Neural cell (in vitro differentiated cells): ENCODE results near the gene CD164. TPM values are rescaled to one million over a fixed set of nuclear protein-coding genes. Genes with fewer than 3 reads are reported as not detected.

Source experiments
- H2AFZ ChIP-seq: fragments of 200-600, 300-800 bp; sonication (generic), shearing (Covaris generic); 2 replicates; pipeline ENCODE4 v1.6.0; 2014; ENCODE audit warnings: low read depth, mild to moderate bottlenecking, antibody characterized with exemption, low read length, moderate library complexity
- H3F3A ChIP-seq: fragments of 200-600 bp; shearing (Covaris generic); 2 replicates; pipeline ENCODE4 v1.6.1; 2016; ENCODE audit warnings: mild to moderate bottlenecking, moderate library complexity, mixed read lengths, antibody characterized with exemption, low read length; ENCODE audit not compliant: insufficient read depth, poor library complexity, severe bottlenecking
- H3K27ac ChIP-seq: fragments of 200-600, 300-800 bp; sonication (generic), shearing (Covaris generic); 2 replicates; pipeline ENCODE4 v1.5.1; 2014; ENCODE audit warnings: mild to moderate bottlenecking, low read length, moderate library complexity
- H3K27me3 ChIP-seq: fragments of 300-800, 200-600 bp; sonication (generic), shearing (Covaris generic); 2 replicates; pipeline ENCODE4 v1.6.0; 2014; ENCODE audit warnings: mild to moderate bottlenecking, low read depth, low read length, moderate library complexity; ENCODE audit not compliant: insufficient read depth
- H3K36me3 ChIP-seq: fragments of 300-800, 200-600 bp; sonication (generic), shearing (Covaris generic); 2 replicates; pipeline ENCODE4 v1.5.1; 2014; ENCODE audit warnings: mild to moderate bottlenecking, antibody characterized with exemption, low read length, moderate library complexity; ENCODE audit not compliant: insufficient read depth
- H3K4me2 ChIP-seq: fragments of 300-800, 200-600 bp; sonication (generic), shearing (Covaris generic); 2 replicates; pipeline ENCODE4 v1.6.0; 2014; ENCODE audit warnings: mild to moderate bottlenecking, low read length
- H3K4me3 ChIP-seq: fragments of 300-800, 200-600 bp; sonication (generic), shearing (Covaris generic); 2 replicates; pipeline ENCODE4 v1.5.1; 2014; ENCODE audit warnings: mild to moderate bottlenecking, low read length, moderate library complexity
- H3K79me2 ChIP-seq: fragments of 200-600 bp; shearing (Covaris generic); replicated peaks from 2 replicates; pipeline ENCODE4 v1.6.0; 2014; ENCODE audit warnings: mild to moderate bottlenecking, low read length, moderate library complexity; ENCODE audit not compliant: insufficient read depth
- H3K9ac ChIP-seq: fragments of 300-800, 200-600 bp; sonication (generic), shearing (Covaris generic); 2 replicates; pipeline ENCODE4 v1.6.1; 2016; ENCODE audit warnings: mild to moderate bottlenecking, low read length, mixed read lengths
- H3K9me2 ChIP-seq: fragments of 200-600 bp; shearing (Covaris generic); 2 replicates; pipeline ENCODE4 v1.6.1; 2016; ENCODE audit warnings: mild to moderate bottlenecking, low read length, mixed read lengths; ENCODE audit not compliant: insufficient read depth
- H3K9me3 ChIP-seq: fragments of 200-600, 300-800 bp; sonication (generic), shearing (Covaris generic); 2 replicates; pipeline ENCODE4 v1.6.1; 2016; ENCODE audit warnings: mild to moderate bottlenecking, mixed run types, low read length, moderate library complexity, mixed read lengths
- H4K20me1 ChIP-seq: fragments of 200-600 bp; shearing (Covaris generic); 2 replicates; pipeline ENCODE4 v1.6.1; 2016; ENCODE audit warnings: mild to moderate bottlenecking, mixed run types; ENCODE audit not compliant: insufficient read depth
- EP300 ChIP-seq: fragments of 450-650 bp; conservative IDR thresholded peaks from 2 replicates; pipeline ENCODE4 v1.6.1; 2014; ENCODE audit warnings: antibody characterized with exemption, mild to moderate bottlenecking, moderate library complexity; ENCODE audit not compliant: poor library complexity, severe bottlenecking
- EZH2 ChIP-seq: fragments of 200-600, 300-800 bp; shearing (Covaris generic), sonication (generic); IDR thresholded peaks from 2 replicates; pipeline ENCODE4 v1.6.1; 2014; ENCODE audit warnings: antibody characterized with exemption, low read length, borderline replicate concordance, mild to moderate bottlenecking; ENCODE audit not compliant: insufficient read depth, poor library complexity, severe bottlenecking
- MXI1 ChIP-seq: fragments of 450-650 bp; conservative IDR thresholded peaks from 2 replicates; pipeline ENCODE4 v1.6.1; 2014; ENCODE audit warnings: antibody characterized with exemption, mild to moderate bottlenecking; ENCODE audit not compliant: poor library complexity, severe bottlenecking
- POLR2AphosphoS5 ChIP-seq: IDR thresholded peaks from 2 replicates; pipeline ENCODE4 v1.6.1; 2012
- RAD21 ChIP-seq: fragments of 450-650 bp; conservative IDR thresholded peaks from 2 replicates; pipeline ENCODE4 v1.6.1; 2014; ENCODE audit warnings: antibody characterized with exemption, mild to moderate bottlenecking, moderate library complexity
- SMC3 ChIP-seq: fragments of 450-650 bp; conservative IDR thresholded peaks from 2 replicates; pipeline ENCODE4 v1.6.1; 2014; ENCODE audit warnings: antibody characterized with exemption, mild to moderate bottlenecking, moderate library complexity; ENCODE audit not compliant: poor library complexity
- TAF1 ChIP-seq: IDR thresholded peaks from 2 replicates; pipeline ENCODE4 v1.6.1; 2012; ENCODE audit warnings: low read depth
- polyA plus RNA-seq: library from polyadenylated mRNA; depleted of rRNA; stranded (reverse); fragments of >200 nt; gene quantifications from 2 replicates; pipeline ENCODE4 v1.2.3, GENCODE V29; 2014
- TF ChIP-seq, protein P1 (sequence below): IDR thresholded peaks from 2 replicates; pipeline ENCODE4 v1.6.1; 2012; ENCODE audit warnings: borderline replicate concordance
- TF ChIP-seq, protein P2 (sequence below): fragments of 450-650 bp; IDR thresholded peaks from 2 replicates; pipeline ENCODE4 v1.5.1; 2014; ENCODE audit warnings: antibody characterized with exemption, mild to moderate bottlenecking, moderate library complexity; ENCODE audit not compliant: poor library complexity, severe bottlenecking

CD164 gene
- polyA plus RNA-seq, 1 donor from 2014 or later: 42.6 TPM

DNA sequence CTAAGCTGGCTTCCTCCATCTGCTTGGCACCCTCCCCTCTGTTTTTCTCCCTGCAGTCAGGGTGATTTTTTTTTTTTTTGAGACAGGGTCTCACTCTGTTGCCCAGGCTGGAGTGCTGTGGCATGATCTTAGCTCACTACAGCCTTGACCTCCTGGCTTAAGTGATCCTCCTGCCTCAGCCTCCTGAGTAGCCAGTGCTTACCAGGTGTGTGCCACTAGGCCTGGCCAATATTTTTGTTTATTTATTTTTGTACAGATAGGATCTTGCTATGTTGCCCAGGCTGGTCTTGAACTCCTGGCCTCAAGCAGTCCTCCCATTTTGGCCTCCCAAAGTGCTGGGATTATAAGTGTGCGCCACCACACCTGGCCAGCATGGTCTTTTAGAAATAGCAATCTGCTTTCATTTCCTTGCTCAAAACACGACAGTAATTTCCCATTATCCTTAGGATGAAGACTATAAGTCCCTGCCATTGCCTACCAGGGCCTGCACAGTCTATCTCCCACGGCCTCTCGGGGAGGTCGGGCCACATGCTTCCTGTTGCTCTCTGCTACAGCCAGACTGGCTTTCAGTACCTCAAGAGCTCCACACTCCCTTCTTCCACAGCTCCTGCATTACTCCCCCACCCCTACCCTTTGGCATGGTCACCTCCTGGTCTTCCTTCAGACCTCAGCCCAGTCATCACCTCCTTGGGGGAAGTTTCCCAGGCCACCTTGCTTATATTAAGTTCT, 11.1 kb upstream of the CD164 start:
- no peaks in the 10 kb centered on the region for H3K9me3 ChIP-seq
- no peak overlapping the region for H3K4me3 ChIP-seq
- H3K36me3 ChIP-seq: no peaks in the 10 kb centered on the region
- H3K27me3 ChIP-seq: no peaks in the 10 kb centered on the region
- no peak overlapping the region for H3K27ac ChIP-seq
- H3K9ac ChIP-seq: no peak overlapping the region
- no peaks in the 10 kb centered on the region for H3K79me2 ChIP-seq
- no peak overlapping the region for H2AFZ ChIP-seq
- no peak overlapping the region for H3K4me2 ChIP-seq
- H3K9me2 ChIP-seq: no peaks in the 10 kb centered on the region
- H4K20me1 ChIP-seq: no peaks in the 10 kb centered on the region
- TF ChIP-seq, protein P1, sequence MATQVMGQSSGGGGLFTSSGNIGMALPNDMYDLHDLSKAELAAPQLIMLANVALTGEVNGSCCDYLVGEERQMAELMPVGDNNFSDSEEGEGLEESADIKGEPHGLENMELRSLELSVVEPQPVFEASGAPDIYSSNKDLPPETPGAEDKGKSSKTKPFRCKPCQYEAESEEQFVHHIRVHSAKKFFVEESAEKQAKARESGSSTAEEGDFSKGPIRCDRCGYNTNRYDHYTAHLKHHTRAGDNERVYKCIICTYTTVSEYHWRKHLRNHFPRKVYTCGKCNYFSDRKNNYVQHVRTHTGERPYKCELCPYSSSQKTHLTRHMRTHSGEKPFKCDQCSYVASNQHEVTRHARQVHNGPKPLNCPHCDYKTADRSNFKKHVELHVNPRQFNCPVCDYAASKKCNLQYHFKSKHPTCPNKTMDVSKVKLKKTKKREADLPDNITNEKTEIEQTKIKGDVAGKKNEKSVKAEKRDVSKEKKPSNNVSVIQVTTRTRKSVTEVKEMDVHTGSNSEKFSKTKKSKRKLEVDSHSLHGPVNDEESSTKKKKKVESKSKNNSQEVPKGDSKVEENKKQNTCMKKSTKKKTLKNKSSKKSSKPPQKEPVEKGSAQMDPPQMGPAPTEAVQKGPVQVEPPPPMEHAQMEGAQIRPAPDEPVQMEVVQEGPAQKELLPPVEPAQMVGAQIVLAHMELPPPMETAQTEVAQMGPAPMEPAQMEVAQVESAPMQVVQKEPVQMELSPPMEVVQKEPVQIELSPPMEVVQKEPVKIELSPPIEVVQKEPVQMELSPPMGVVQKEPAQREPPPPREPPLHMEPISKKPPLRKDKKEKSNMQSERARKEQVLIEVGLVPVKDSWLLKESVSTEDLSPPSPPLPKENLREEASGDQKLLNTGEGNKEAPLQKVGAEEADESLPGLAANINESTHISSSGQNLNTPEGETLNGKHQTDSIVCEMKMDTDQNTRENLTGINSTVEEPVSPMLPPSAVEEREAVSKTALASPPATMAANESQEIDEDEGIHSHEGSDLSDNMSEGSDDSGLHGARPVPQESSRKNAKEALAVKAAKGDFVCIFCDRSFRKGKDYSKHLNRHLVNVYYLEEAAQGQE: no peak
- TF ChIP-seq TAF1: no peak
- TF ChIP-seq EP300: no peak
- TF ChIP-seq POLR2AphosphoS5: no peak
- TF ChIP-seq EZH2: no peak
- no peak for TF ChIP-seq RAD21
- TF ChIP-seq SMC3: no peak
- TF ChIP-seq, protein P2, sequence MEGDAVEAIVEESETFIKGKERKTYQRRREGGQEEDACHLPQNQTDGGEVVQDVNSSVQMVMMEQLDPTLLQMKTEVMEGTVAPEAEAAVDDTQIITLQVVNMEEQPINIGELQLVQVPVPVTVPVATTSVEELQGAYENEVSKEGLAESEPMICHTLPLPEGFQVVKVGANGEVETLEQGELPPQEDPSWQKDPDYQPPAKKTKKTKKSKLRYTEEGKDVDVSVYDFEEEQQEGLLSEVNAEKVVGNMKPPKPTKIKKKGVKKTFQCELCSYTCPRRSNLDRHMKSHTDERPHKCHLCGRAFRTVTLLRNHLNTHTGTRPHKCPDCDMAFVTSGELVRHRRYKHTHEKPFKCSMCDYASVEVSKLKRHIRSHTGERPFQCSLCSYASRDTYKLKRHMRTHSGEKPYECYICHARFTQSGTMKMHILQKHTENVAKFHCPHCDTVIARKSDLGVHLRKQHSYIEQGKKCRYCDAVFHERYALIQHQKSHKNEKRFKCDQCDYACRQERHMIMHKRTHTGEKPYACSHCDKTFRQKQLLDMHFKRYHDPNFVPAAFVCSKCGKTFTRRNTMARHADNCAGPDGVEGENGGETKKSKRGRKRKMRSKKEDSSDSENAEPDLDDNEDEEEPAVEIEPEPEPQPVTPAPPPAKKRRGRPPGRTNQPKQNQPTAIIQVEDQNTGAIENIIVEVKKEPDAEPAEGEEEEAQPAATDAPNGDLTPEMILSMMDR: no peak
- TF ChIP-seq MXI1: no peak
- H3F3A ChIP-seq: no peaks in the 10 kb centered on the region

DNA sequence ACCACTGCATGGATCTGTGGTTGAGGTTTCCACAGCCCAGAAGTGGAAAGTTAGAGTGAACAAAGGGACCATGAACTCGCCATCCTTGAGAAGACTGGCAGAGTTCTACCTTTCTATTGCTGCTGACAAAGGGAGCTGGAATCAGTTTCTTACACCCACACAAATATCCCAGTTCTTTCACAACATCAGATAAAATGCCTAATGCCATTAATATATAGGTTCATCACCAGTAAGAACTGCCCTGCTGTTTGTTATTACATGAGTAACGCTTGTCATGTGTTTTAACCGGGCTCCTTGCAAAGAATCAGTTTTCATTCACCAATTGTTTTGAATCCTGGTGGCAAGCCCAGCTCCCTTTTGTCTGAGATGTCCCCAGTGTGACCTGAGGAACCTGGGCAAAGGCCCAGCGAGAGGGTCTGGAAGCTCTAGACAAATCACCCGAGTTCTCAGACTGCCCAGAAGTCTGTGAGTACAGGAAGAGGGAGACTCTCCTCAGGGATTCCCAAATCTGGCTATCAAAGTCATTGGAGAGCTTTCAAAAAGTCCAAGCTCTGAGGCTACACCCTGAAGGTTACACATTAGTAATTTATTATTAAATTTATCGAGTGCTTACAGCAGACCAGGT, 7.5 kb upstream of the CD164 start:
- no peaks in the 10 kb centered on the region for H3K9me2 ChIP-seq
- H4K20me1 ChIP-seq: no peaks in the 10 kb centered on the region
- H3K27ac ChIP-seq: no peak overlapping the region
- no peaks in the 10 kb centered on the region for H3K79me2 ChIP-seq
- no peak overlapping the region for H3K9ac ChIP-seq
- no peaks in the 10 kb centered on the region for H3K27me3 ChIP-seq
- no peak overlapping the region for H3K4me2 ChIP-seq
- TF ChIP-seq MXI1 (no peak), POLR2AphosphoS5 (no peak), EZH2 (no peak), RAD21 (no peak)
- TF ChIP-seq, protein P2: no peak
- TF ChIP-seq, protein P1: no peak
- no peaks in the 10 kb centered on the region for H3K36me3 ChIP-seq
- no peaks in the 10 kb centered on the region for H3F3A ChIP-seq
- no peak overlapping the region for H2AFZ ChIP-seq
- H3K4me3 ChIP-seq: no peak overlapping the region
- H3K9me3 ChIP-seq: no peaks in the 10 kb centered on the region
